ENCODE measurements around the gene CNPPD1.
A peak's percentile ranks its signal among the peaks of the same experiment; 100 is the strongest.

CNPPD1 gene

DNA sequence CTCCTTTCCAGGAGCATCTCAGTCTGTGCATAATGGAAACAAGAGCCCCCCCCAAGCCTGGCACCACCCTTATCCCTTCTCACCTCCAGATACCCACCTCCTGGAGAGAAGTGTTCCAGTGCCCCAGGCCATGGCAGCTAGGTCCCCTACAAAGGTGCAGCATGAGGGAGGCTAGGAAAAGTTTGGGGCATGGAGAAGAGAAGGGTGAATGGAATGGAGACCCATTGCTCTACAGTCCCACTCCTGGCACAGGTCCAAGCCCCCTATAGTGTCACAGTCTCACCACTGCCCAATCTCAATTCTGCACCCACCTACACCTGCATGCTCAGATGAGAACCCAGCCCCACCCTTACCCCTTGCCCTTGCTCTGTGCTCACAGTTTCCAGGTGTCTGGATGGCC, 7.8 kb downstream of the CNPPD1 start:
- Histone ChIP-seq H3K27me3 (replicated peaks) (no peaks in the 10 kb centered on the region), H3K36me3 (replicated peaks) (peaks cover 10% of the 10 kb centered on the region), H3K4me3 (ENCODE audit: low read depth, low read length) (no peak overlapping the region), H3K27ac (no peak overlapping the region)
- no peak for DNase-seq
- in situ Hi-C loops (cut with HindIII; ENCODE audit: low pct_ligation_motif_present, low sequenced_read_pairs), result no loop called here
- TF ChIP-seq CTCF (IDR thresholded peaks at IDR 0.05; ENCODE audit: low read depth, low read length, missing control alignments), result no peak

- in situ Hi-C loops (cut with HindIII; ENCODE audit: low pct_ligation_motif_present, low sequenced_read_pairs), result no loop called here
- H3K27ac ChIP-seq, result no peak overlapping the region
- peaks cover 10% of the 10 kb centered on the region for H3K36me3 ChIP-seq (replicated peaks)
- DNase-seq, result no peak
- H3K4me3 ChIP-seq (ENCODE audit: low read depth, low read length), result no peak overlapping the region
- no peaks in the 10 kb centered on the region for H3K27me3 ChIP-seq (replicated peaks)
- TF ChIP-seq CTCF (IDR thresholded peaks at IDR 0.05; ENCODE audit: low read depth, low read length, missing control alignments), result no peak
These were observed 8.2 kb downstream of the CNPPD1 start for GRCh38 chr2:219168526-219168925.

DNA sequence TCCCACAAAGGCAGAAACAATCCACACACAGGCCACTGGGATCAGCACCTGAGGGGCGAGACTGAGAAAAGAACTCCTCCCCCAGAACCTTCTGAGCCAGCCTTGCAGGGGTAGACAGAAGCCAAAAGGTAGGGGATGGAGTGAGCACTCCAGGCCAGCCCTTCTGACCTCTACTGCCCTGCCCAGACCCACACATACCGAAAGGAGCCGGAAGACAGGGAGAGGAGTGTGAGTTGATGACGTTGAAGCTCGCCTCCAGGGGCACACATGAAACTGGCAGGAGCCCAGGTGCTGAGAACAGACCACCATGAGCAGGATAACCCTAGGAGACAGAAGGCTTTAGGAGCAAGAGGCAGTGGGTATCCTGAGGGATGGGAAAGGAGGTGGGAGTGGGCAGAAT, 8.7 kb downstream of the CNPPD1 start:
- DNase-seq, result no peak
- no peak for TF ChIP-seq CTCF (IDR thresholded peaks at IDR 0.05; ENCODE audit: low read depth, low read length, missing control alignments)
- Histone ChIP-seq H3K27me3 (replicated peaks) (no peaks in the 10 kb centered on the region), H3K36me3 (replicated peaks) (peaks cover 8% of the 10 kb centered on the region), H3K27ac (no peak overlapping the region), H3K4me3 (ENCODE audit: low read depth, low read length) (no peak overlapping the region)
- in situ Hi-C loops (cut with HindIII; ENCODE audit: low pct_ligation_motif_present, low sequenced_read_pairs), result no loop called here

GRCh38 chr2:219165058-219165911, 11.4 kb downstream of the CNPPD1 start:
- Histone ChIP-seq H3K4me3 (ENCODE audit: low read depth, low read length) (no peak overlapping the region), H3K27me3 (replicated peaks) (no peaks in the 10 kb centered on the region), H3K27ac (no peak overlapping the region), H3K36me3 (replicated peaks) (no peaks in the 10 kb centered on the region)
- no peak for TF ChIP-seq CTCF (IDR thresholded peaks at IDR 0.05; ENCODE audit: low read depth, low read length, missing control alignments)
- DNase-seq, result no peak
- in situ Hi-C loops (cut with HindIII; ENCODE audit: low pct_ligation_motif_present, low sequenced_read_pairs), result no loop called here

GRCh38 chr2:219163156-219163555, 13.6 kb downstream of the CNPPD1 start:
- Histone ChIP-seq H3K36me3 (replicated peaks) (no peaks in the 10 kb centered on the region), H3K27ac (no peak overlapping the region), H3K4me3 (ENCODE audit: low read depth, low read length) (no peak overlapping the region), H3K27me3 (replicated peaks) (no peaks in the 10 kb centered on the region)
- DNase-seq, result no peak
- in situ Hi-C loops (cut with HindIII; ENCODE audit: low pct_ligation_motif_present, low sequenced_read_pairs), result no loop called here
- TF ChIP-seq CTCF (IDR thresholded peaks at IDR 0.05; ENCODE audit: low read depth, low read length, missing control alignments), result no peak

GRCh38 chr2:219161097-219161496, 15.6 kb downstream of the CNPPD1 start:
- DNase-seq, result no peak
- H3K36me3 ChIP-seq (replicated peaks), result peaks cover 3% of the 10 kb centered on the region
- no peaks in the 10 kb centered on the region for H3K27me3 ChIP-seq (replicated peaks)
- H3K27ac ChIP-seq, result no peak overlapping the region
- H3K4me3 ChIP-seq (ENCODE audit: low read depth, low read length), result peak overlapping the region; percentile 84
- in situ Hi-C loops (cut with HindIII; ENCODE audit: low pct_ligation_motif_present, low sequenced_read_pairs), result no loop called here
- no peak for TF ChIP-seq CTCF (IDR thresholded peaks at IDR 0.05; ENCODE audit: low read depth, low read length, missing control alignments)

Measured in brain microvascular endothelial cell (primary cell).